Endothelial cell of umbilical vein (primary cell): ENCODE data around the gene MUC13. TPM values are rescaled to one million over a fixed set of nuclear protein-coding genes. Genes with fewer than 3 reads are reported as not detected.

Experiments
- BruUV-seq: library from RNA; stranded (reverse); fragments of 400-500 nt; replicated peaks from 2 replicates; lab custom pipeline; 2021; lab: Mats Ljungman, UMichigan
- CTCF ChIA-PET: fragments of 300-600, 350-600 bp; sonication (Branson Sonifier 250); formaldehyde crosslinking; loops from one replicate; lab custom pipeline; 2021; ENCODE audit warnings: antibody characterized with exemption, inconsistent platforms; lab: Charles Lee
- POLR2A ChIA-PET: fragments of 300-600, 350-600 bp; sonication (Branson Sonifier 250); formaldehyde crosslinking; loops from one replicate; lab custom pipeline; 2021; ENCODE audit warnings: antibody characterized with exemption, inconsistent platforms; lab: Charles Lee
- DNase-seq: peaks from one replicate; pipeline ENCODE4 v3.0.0-alpha.2; 2011; ENCODE audit warnings: low read depth, low spot score
- FAIRE-seq: peaks from 2 replicates; lab custom pipeline; 2011; peaks lifted over from hg19 to GRCh38; lab: Jason Lieb, UNC
- H2AFZ ChIP-seq: 2 replicates; pipeline ENCODE4 v1.6.0; 2012; ENCODE audit warnings: low read depth, low read length, control low read depth, inconsistent platforms
- H3K27ac ChIP-seq: 2 replicates; pipeline ENCODE4 v1.5.1; 2011; ENCODE audit warnings: low read depth, mild to moderate bottlenecking, control low read depth, low read length, moderate library complexity; ENCODE audit not compliant: insufficient read depth
- H3K27me3 ChIP-seq, 2 experiments: 2 replicates each; pipeline versions ENCODE4 v1.6.0 to v1.6.1; 2011; ENCODE audit warnings: low read length in 2 of 2, mixed read lengths in 1 of 2; ENCODE audit not compliant: control insufficient read depth in 2 of 2, insufficient read depth in 2 of 2
- H3K36me3 ChIP-seq, 2 experiments: 2 replicates in 1 of 2; 3 replicates in 1 of 2; pipeline ENCODE4 v1.5.1; 2011; ENCODE audit warnings: low read length in 2 of 2, mild to moderate bottlenecking in 1 of 2, moderate library complexity in 1 of 2; ENCODE audit not compliant: control insufficient read depth in 2 of 2, insufficient read depth in 2 of 2; ENCODE audit errors: extremely low read depth in 1 of 2
- H3K4me1 ChIP-seq: 3 replicates; pipeline ENCODE4 v1.5.1; 2011; ENCODE audit warnings: mild to moderate bottlenecking, low read length; ENCODE audit not compliant: control insufficient read depth, insufficient read depth; ENCODE audit errors: extremely low read depth
- H3K4me2 ChIP-seq: 2 replicates; pipeline ENCODE4 v1.6.1; 2011; ENCODE audit warnings: low read length, control low read depth, mixed read lengths; ENCODE audit not compliant: insufficient read depth
- H3K4me3 ChIP-seq, 3 experiments: fragments of 200-600 bp in 1 of 3; sonication (generic), shearing (Covaris generic) in 1 of 3; replicated peaks in 1 of 3; 2 replicates each; pipeline ENCODE4 v1.5.1; 2011 to 2016; ENCODE audit warnings: control low read depth in 3 of 3, low read length in 3 of 3, mild to moderate bottlenecking in 2 of 3, inconsistent platforms in 1 of 3, low read depth in 1 of 3, moderate library complexity in 1 of 3; ENCODE audit not compliant: insufficient read depth in 1 of 3
- H3K79me2 ChIP-seq: 2 replicates; pipeline ENCODE4 v1.6.0; 2012; ENCODE audit warnings: low read length, inconsistent platforms; ENCODE audit not compliant: control insufficient read depth, insufficient read depth
- H3K9ac ChIP-seq: replicated peaks from 2 replicates; pipeline ENCODE3; 2011; ENCODE audit warnings: low read length, control low read depth; ENCODE audit not compliant: insufficient read depth; ENCODE audit errors: extremely low read depth
- H3K9me1 ChIP-seq: replicated peaks from 3 replicates; pipeline ENCODE4 v1.6.0; 2011; ENCODE audit warnings: mild to moderate bottlenecking, low read length; ENCODE audit not compliant: control insufficient read depth, insufficient read depth; ENCODE audit errors: extremely low read depth
- H3K9me3 ChIP-seq: replicated peaks from 2 replicates; pipeline ENCODE4 v1.5.1; 2012; ENCODE audit warnings: low read length, inconsistent platforms; ENCODE audit not compliant: control insufficient read depth, insufficient read depth
- H4K20me1 ChIP-seq: replicated peaks from 2 replicates; pipeline ENCODE3; 2011; ENCODE audit warnings: mild to moderate bottlenecking, low read length; ENCODE audit not compliant: control insufficient read depth, insufficient read depth; ENCODE audit errors: extremely low read depth
- EZH2 ChIP-seq: IDR thresholded peaks from 2 replicates; pipeline ENCODE4 v1.6.1; 2012; ENCODE audit warnings: borderline replicate concordance, low read depth, mild to moderate bottlenecking, moderate library complexity, low read length, inconsistent platforms; ENCODE audit not compliant: severe bottlenecking
- FOS ChIP-seq: IDR thresholded peaks from 2 replicates; pipeline ENCODE4 v1.6.1; 2011; ENCODE audit warnings: mild to moderate bottlenecking, low read length, moderate library complexity, borderline replicate concordance; ENCODE audit not compliant: insufficient read depth
- GATA2 ChIP-seq: IDR thresholded peaks from 2 replicates; pipeline ENCODE4 v1.7.0; 2011; ENCODE audit warnings: low read depth, mild to moderate bottlenecking, moderate library complexity, mixed read lengths, low read length; ENCODE audit not compliant: insufficient read length, insufficient read depth
- JUN ChIP-seq: IDR thresholded peaks from 2 replicates; pipeline ENCODE4 v1.6.1; 2011; ENCODE audit warnings: borderline replicate concordance, low read depth; ENCODE audit not compliant: insufficient read length, insufficient read depth
- MYC ChIP-seq: IDR thresholded peaks from one replicate; pipeline ENCODE4 v1.6.1; 2011; ENCODE audit warnings: mild to moderate bottlenecking, low read depth, low read length
- POLR2A ChIP-seq: IDR thresholded peaks from 2 replicates; pipeline ENCODE4 v1.6.1; 2012; ENCODE audit warnings: low read depth, mild to moderate bottlenecking, control low read depth, low read length
- POLR2AphosphoS5 ChIP-seq: IDR thresholded peaks from 2 replicates; pipeline ENCODE4 v1.6.1; 2012; ENCODE audit warnings: low read depth, mild to moderate bottlenecking, control low read depth, low read length, moderate library complexity; ENCODE audit not compliant: insufficient read depth
- dilution Hi-C: fragments of 300-500 bp; cut with MboI; formaldehyde crosslinking; loops from one replicate; pipeline ENCODE4 v1.15.0; 2019; ENCODE audit warnings: low sequenced_read_pairs; ENCODE audit not compliant: extremely low pct_ligation_motif_present
- intact Hi-C: fragments of 100-400 bp; cut with micrococcal nuclease; formaldehyde crosslinking; loops from one replicate; pipeline ENCODE4 v1.10.0; 2022
- polyA plus RNA-seq, 4 experiments: library from polyadenylated mRNA; depleted of rRNA in 3 of 4; stranded (reverse) in 3 of 4; unstranded in 1 of 4; fragments of >200 nt; gene quantifications; 2 replicates each; pipeline versions ENCODE4 v1.2.1 to v1.2.3, GENCODE V29; 2011 to 2012; ENCODE audit warnings: missing spikeins in 1 of 4
- total RNA-seq: library from RNA; stranded (reverse); gene quantifications from 2 replicates; pipeline ENCODE4 v1.2.3, GENCODE V29; 2021
- TF ChIP-seq, protein P1 (sequence below): IDR thresholded peaks from 2 replicates; pipeline ENCODE4 v1.6.1; 2011; ENCODE audit not compliant: insufficient read depth, insufficient read length
- TF ChIP-seq, protein P2 (sequence below), 2 donors: IDR thresholded peaks; 1 replicate in 1 of 2; 2 replicates in 1 of 2; pipeline ENCODE4 v1.5.1; 2011; ENCODE audit warnings: low read length in 2 of 2, mild to moderate bottlenecking in 2 of 2, moderate library complexity in 2 of 2, control low read depth in 1 of 2, inconsistent platforms in 1 of 2, low read depth in 1 of 2; ENCODE audit not compliant: insufficient read depth in 1 of 2; ENCODE audit errors: extremely low read depth in 1 of 2

MUC13 gene
- total and polyA plus RNA-seq, 2 donors (not counting 3 experiments of a cell fraction or from before 2014, with no cell fraction given) = not detected

DNA sequence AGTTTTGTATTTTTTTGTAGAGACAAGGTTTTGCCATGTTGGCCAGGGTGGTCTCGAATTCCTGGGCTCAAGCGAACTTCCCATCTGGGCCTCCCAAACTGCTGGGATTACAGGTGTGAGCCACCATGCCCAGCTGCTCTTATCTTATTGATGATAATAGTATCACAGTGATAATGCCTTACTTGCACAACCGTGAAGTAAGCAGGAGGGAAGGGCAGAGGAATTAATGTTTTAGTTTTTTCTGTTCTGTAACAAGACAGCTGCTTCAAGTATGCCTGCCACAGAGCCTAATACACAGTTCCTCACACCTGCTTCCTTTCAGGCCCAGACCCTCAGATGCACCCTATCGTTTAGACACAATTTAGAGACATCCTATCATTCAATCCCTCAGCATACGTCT is 26.1 kb upstream of the MUC13 start:
- TF ChIP-seq POLR2A = no peak
- TF ChIP-seq JUN = no peak
- no peak for TF ChIP-seq GATA2
- TF ChIP-seq POLR2AphosphoS5 = no peak
- no peak for TF ChIP-seq EZH2
- TF ChIP-seq, protein P1, sequence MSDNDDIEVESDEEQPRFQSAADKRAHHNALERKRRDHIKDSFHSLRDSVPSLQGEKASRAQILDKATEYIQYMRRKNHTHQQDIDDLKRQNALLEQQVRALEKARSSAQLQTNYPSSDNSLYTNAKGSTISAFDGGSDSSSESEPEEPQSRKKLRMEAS = no peak
- TF ChIP-seq MYC = no peak
- TF ChIP-seq, protein P2, sequence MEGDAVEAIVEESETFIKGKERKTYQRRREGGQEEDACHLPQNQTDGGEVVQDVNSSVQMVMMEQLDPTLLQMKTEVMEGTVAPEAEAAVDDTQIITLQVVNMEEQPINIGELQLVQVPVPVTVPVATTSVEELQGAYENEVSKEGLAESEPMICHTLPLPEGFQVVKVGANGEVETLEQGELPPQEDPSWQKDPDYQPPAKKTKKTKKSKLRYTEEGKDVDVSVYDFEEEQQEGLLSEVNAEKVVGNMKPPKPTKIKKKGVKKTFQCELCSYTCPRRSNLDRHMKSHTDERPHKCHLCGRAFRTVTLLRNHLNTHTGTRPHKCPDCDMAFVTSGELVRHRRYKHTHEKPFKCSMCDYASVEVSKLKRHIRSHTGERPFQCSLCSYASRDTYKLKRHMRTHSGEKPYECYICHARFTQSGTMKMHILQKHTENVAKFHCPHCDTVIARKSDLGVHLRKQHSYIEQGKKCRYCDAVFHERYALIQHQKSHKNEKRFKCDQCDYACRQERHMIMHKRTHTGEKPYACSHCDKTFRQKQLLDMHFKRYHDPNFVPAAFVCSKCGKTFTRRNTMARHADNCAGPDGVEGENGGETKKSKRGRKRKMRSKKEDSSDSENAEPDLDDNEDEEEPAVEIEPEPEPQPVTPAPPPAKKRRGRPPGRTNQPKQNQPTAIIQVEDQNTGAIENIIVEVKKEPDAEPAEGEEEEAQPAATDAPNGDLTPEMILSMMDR (IDR thresholded peaks at IDR 0.05; ENCODE audit: extremely low read depth in 1 of 2, insufficient read depth in 1 of 2, low read depth in 1 of 2, low read length in 2 of 2) = no peak
- TF ChIP-seq FOS = no peak
- no peaks in the 10 kb centered on the region for H4K20me1 ChIP-seq
- dilution Hi-C loops = no loop called here
- no peak overlapping the region for H3K9ac ChIP-seq
- no peaks in the 10 kb centered on the region for H3K9me3 ChIP-seq
- no peaks in the 10 kb centered on the region for H3K9me1 ChIP-seq
- H3K27me3 ChIP-seq = peaks cover 0 to 2% of the 10 kb centered on the region in 2 experiments
- H3K36me3 ChIP-seq = no peaks in the 10 kb centered on the region
- no TSS peak for BruUV-seq
- no peak overlapping the region for H3K27ac ChIP-seq
- no peak for DNase-seq
- no peak overlapping the region for H3K4me2 ChIP-seq
- FAIRE-seq = no peak
- H3K4me1 ChIP-seq = no peaks in the 10 kb centered on the region
- no peak overlapping the region for H2AFZ ChIP-seq
- intact Hi-C loops = no loop called here
- H3K4me3 ChIP-seq = no peak overlapping the region
- CTCF ChIA-PET = interaction anchor here (1.0 kb wide), 1 partner anchor 13 kb away, joined by 3 read pairs; no protein-coding TSS in a partner anchor
- no peaks in the 10 kb centered on the region for H3K79me2 ChIP-seq
- POLR2A ChIA-PET = no interaction called here
